H1 (cell line): ENCODE data around the gene GGA3. TPM values are rescaled to one million over a fixed set of nuclear protein-coding genes. Genes with fewer than 3 reads are reported as not detected.
A peak's percentile ranks its signal among the peaks of the same experiment; 100 is the strongest.

ENCODE experiments used
- CBX5 ChIP-seq: fragments of 300-800, 300-1000 bp; sonication (generic); IDR thresholded peaks from 2 replicates; pipeline ENCODE4 v1.7.1; 2016; ENCODE audit warnings: antibody characterized with exemption, low read length, low read depth
- CHD7 ChIP-seq: fragments of 300-600 bp; sonication (generic); IDR thresholded peaks from 2 replicates; pipeline ENCODE4 v1.7.1; 2012; ENCODE audit warnings: low read length, moderate library complexity, mild to moderate bottlenecking, inconsistent platforms; ENCODE audit not compliant: insufficient replicate concordance
- KDM1A ChIP-seq: fragments of 200-600, 300-600 bp; sonication (generic); IDR thresholded peaks from 2 replicates; pipeline ENCODE4 v1.7.1; 2016; ENCODE audit warnings: mild to moderate bottlenecking, low read length, borderline replicate concordance
- POLR2A ChIP-seq, 2 experiments: IDR thresholded peaks; 1 replicate in 1 of 2; 2 replicates in 1 of 2; pipeline ENCODE4 v1.6.1; 2011; ENCODE audit warnings: low read depth in 2 of 2, low read length in 2 of 2, mild to moderate bottlenecking in 2 of 2; ENCODE audit errors: control extremely low read depth in 1 of 2
- RBBP5 ChIP-seq: IDR thresholded peaks from 2 replicates; pipeline ENCODE4 v1.7.1; 2012; ENCODE audit warnings: low read depth, mild to moderate bottlenecking, inconsistent platforms, low read length, moderate library complexity, borderline replicate concordance
- RXRA ChIP-seq: IDR thresholded peaks from 2 replicates; pipeline ENCODE4 v1.6.1; 2011; ENCODE audit warnings: low read depth, mild to moderate bottlenecking, low read length, moderate library complexity; ENCODE audit not compliant: insufficient read depth
- SIRT6 ChIP-seq: IDR thresholded peaks from one replicate; pipeline ENCODE4 v1.7.1; 2012; ENCODE audit warnings: low read length, inconsistent platforms
- SP4 ChIP-seq: IDR thresholded peaks from 2 replicates; pipeline ENCODE4 v1.6.1; 2012; ENCODE audit warnings: low read length, inconsistent platforms
- polyA plus RNA-seq, 7 experiments: library from polyadenylated mRNA; depleted of rRNA in 3 of 7; stranded (reverse) in 5 of 7; unstranded in 2 of 7; fragments of >200 nt in 5 of 7; fragments of 200-250 nt in 2 of 7; gene quantifications; 1 replicate in 5 of 7; 2 replicates in 1 of 7; 4 replicates in 1 of 7; pipeline versions ENCODE4 v1.2.1 to v1.2.3, GENCODE V29; 2011 to 2013; ENCODE audit warnings: missing spikeins in 2 of 7, mixed read lengths in 2 of 7
- total RNA-seq: library from RNA; stranded (reverse); fragmentation: NEBNext Ultra II Directional; extraction: Animal tissue kit (Norgen Biotek cat#: 25700); gene quantifications from 2 replicates; pipeline ENCODE4 v1.2.1, GENCODE V29; 2021

Gene GGA3
- total and polyA plus RNA-seq, 2 of the 8 experiments (the other 6 are each of a cell fraction or from before 2014, with no cell fraction given): 40.6 to 60.0 TPM

- TF ChIP-seq CHD7 (no peak), RXRA (no peak), POLR2A (IDR thresholded peaks at IDR 0.05; ENCODE audit: control extremely low read depth in 1 of 2, low read depth in 2 of 2, low read length in 2 of 2) (0 out of 3 replicates have a peak, but pooled peaks of 1 of the 2 experiments have one; percentile 33), KDM1A (peak; percentile 66; the same call in 1 of the 2 replicates), CBX5 (no peak), SIRT6 (no peak), SP4 (no peak), RBBP5 (no peak)
These were observed 5.1 kb upstream of the GGA3 start (continued) for GRCh38 chr17:75266316-75267152.
